Tibial nerve (tissue), 4 donors: ENCODE results near the gene TSC22D1. TPM values are rescaled to one million over a fixed set of nuclear protein-coding genes. Genes with fewer than 3 reads are reported as not detected.
A peak's percentile ranks its signal among the peaks of the same experiment; 100 is the strongest.

Source experiments
- DNase-seq, 2 donors: peaks; one replicate each; pipeline ENCODE4 v3.0.0-alpha.2; 2019; ENCODE audit warnings: low spot score in 2 of 2
- H3K27ac ChIP-seq, 4 donors: fragments of 200-600 bp; sonication (generic) in 3 of 4; one replicate each; pipeline ENCODE4 v1.5.1; 2017 to 2019; ENCODE audit warnings: mild to moderate bottlenecking in 1 of 4
- H3K27me3 ChIP-seq, 2 donors: fragments of 200-600 bp; sonication (generic) in 1 of 2; one replicate each; pipeline versions ENCODE4 v1.5.1 to v1.6.0; 2017 to 2019
- H3K36me3 ChIP-seq, 3 donors: fragments of 200-600 bp; sonication (generic); one replicate each; pipeline ENCODE4 v1.5.1; 2018 to 2019
- H3K4me1 ChIP-seq, 4 donors: fragments of 200-600 bp; sonication (generic) in 3 of 4; one replicate each; pipeline ENCODE4 v1.5.1; 2017 to 2019
- H3K4me3 ChIP-seq, 4 donors: fragments of 200-600 bp; sonication (generic) in 3 of 4; one replicate each; pipeline ENCODE4 v1.5.1; 2017 to 2019; ENCODE audit warnings: mild to moderate bottlenecking in 1 of 4, moderate library complexity in 1 of 4
- H3K9me3 ChIP-seq, 4 donors: fragments of 200-600 bp; sonication (generic) in 3 of 4; one replicate each; pipeline ENCODE4 v1.5.1; 2017 to 2019
- CTCF ChIP-seq, 5 experiments: fragments of 200-600 bp in 3 of 5; fragments of 450-650 bp in 2 of 5; sonication (generic) in 3 of 5; IDR thresholded peaks; one replicate each; pipeline ENCODE4 v1.5.1; 2016 to 2019; ENCODE audit warnings: antibody characterized with exemption in 5 of 5, mild to moderate bottlenecking in 3 of 5, moderate library complexity in 2 of 5
- EP300 ChIP-seq, 2 donors: sonication (generic); formaldehyde crosslinking; IDR thresholded peaks; one replicate each; pipeline ENCODE4 v1.6.1; 2017; ENCODE audit warnings: antibody characterized with exemption in 2 of 2, mild to moderate bottlenecking in 1 of 2
- POLR2A ChIP-seq, 2 donors: fragments of 450-650 bp; IDR thresholded peaks; one replicate each; pipeline ENCODE4 v1.6.1; 2017; ENCODE audit warnings: antibody characterized with exemption in 2 of 2, mild to moderate bottlenecking in 2 of 2, moderate library complexity in 2 of 2
- WGBS, 2 donors: methylation state at CpG; one replicate each; pipeline ENCODE4 v1.1.5; 2018; 5-methylcytosine and 5-hydroxymethylcytosine counted together
- total RNA-seq, 4 donors: library from RNA; depleted of rRNA; stranded (reverse); fragments of >200 nt; gene quantifications; one replicate each; pipeline ENCODE4 v1.1.0, GENCODE V29; 2016

TSC22D1 gene
- total RNA-seq, 4 donors from 2014 or later = 203 to 334 (median 213) TPM

GRCh38 chr13:44484562-44485138 lies 91.5 kb downstream of the TSC22D1 start:
- Histone ChIP-seq H3K36me3 (no peaks in the 10 kb centered on the region), H3K9me3 (no peaks in the 10 kb centered on the region), H3K4me1 (peaks cover 0 to 10% (median 2%) of the 10 kb centered on the region in 4 donors), H3K4me3 (no peak overlapping the region), H3K27ac (no peak overlapping the region), H3K27me3 (no peaks in the 10 kb centered on the region)
- DNase-seq = no peak
- 80 to 82% methylated on average over 4 of the region's 4 CpGs for WGBS, 2 donors
- TF ChIP-seq POLR2A (IDR thresholded peaks at IDR 0.05) = no peak
- TF ChIP-seq CTCF (IDR thresholded peaks at IDR 0.05) = no peak
- no peak for TF ChIP-seq EP300 (IDR thresholded peaks at IDR 0.05)

GRCh38 chr13:44474122-44474910 lies 101.8 kb downstream of the TSC22D1 start:
- no peaks in the 10 kb centered on the region for H3K27me3 ChIP-seq
- TF ChIP-seq EP300 (IDR thresholded peaks at IDR 0.05) (no peak), CTCF (IDR thresholded peaks at IDR 0.05) (no peak), POLR2A (IDR thresholded peaks at IDR 0.05) (no peak)
- H3K36me3 ChIP-seq = no peaks in the 10 kb centered on the region
- peaks cover 0 to 4% (median 0%) of the 10 kb centered on the region in 4 donors for H3K4me1 ChIP-seq
- WGBS, 2 donors = 70 to 72% methylated on average over 4 of the region's 4 CpGs
- no peak overlapping the region for H3K4me3 ChIP-seq
- DNase-seq = no peak
- H3K27ac ChIP-seq = no peak overlapping the region
- H3K9me3 ChIP-seq = no peaks in the 10 kb centered on the region

GRCh38 chr13:44471686-44472085 lies 104.4 kb downstream of the TSC22D1 start:
- WGBS, 2 donors = 65 to 81% methylated on average over 1 of the region's 1 CpG
- Histone ChIP-seq H3K4me1 (peaks cover 0 to 4% (median 0%) of the 10 kb centered on the region in 4 donors), H3K9me3 (no peaks in the 10 kb centered on the region)

GRCh38 chr13:44470638-44471562 lies 105.2 kb downstream of the TSC22D1 start:
- Histone ChIP-seq H3K9me3 (no peaks in the 10 kb centered on the region), H3K27ac (no peak overlapping the region), H3K4me1 (peaks cover 0 to 4% (median 0%) of the 10 kb centered on the region in 4 donors), H3K4me3 (no peak overlapping the region), H3K27me3 (no peaks in the 10 kb centered on the region), H3K36me3 (no peaks in the 10 kb centered on the region)
- 61 to 66% methylated on average over 4 of the region's 4 CpGs for WGBS, 2 donors
- no peak for DNase-seq
- peak; percentile 29 to 51 (median 46) for TF ChIP-seq CTCF (IDR thresholded peaks at IDR 0.05)
- TF ChIP-seq EP300 (IDR thresholded peaks at IDR 0.05) = no peak

More at GRCh38 chr13:44471686-44472085, 104.4 kb downstream of the TSC22D1 start:
- no peak overlapping the region for H3K27ac ChIP-seq
- TF ChIP-seq CTCF (IDR thresholded peaks at IDR 0.05) (no peak), POLR2A (IDR thresholded peaks at IDR 0.05) (no peak), EP300 (IDR thresholded peaks at IDR 0.05) (no peak)
- H3K27me3 ChIP-seq = no peaks in the 10 kb centered on the region
- no peak overlapping the region for H3K4me3 ChIP-seq
- H3K36me3 ChIP-seq = no peaks in the 10 kb centered on the region
- no peak for DNase-seq
